Measurements from ENCODE around the gene ZXDC.

The ZXDC gene

GRCh38 chr3:126456211-126456610, 19.5 kb downstream of the ZXDC start:
- Histone ChIP-seq H3K4me3 (ENCODE audit: insufficient read depth, low read depth, low read length, poor library complexity, severe bottlenecking) (no peak overlapping the region), H3K9me3 (ENCODE audit: control insufficient read depth, low read length) (no peaks in the 10 kb centered on the region), H3K27ac (ENCODE audit: insufficient read depth, low read length, poor library complexity, severe bottlenecking) (no peak overlapping the region), H3K4me1 (ENCODE audit: control insufficient read depth, insufficient read depth, low read length, poor library complexity, severe bottlenecking) (no peaks in the 10 kb centered on the region), H3K36me3 (ENCODE audit: control insufficient read depth, insufficient read depth, low read length) (peaks cover 70% of the 10 kb centered on the region), H3K27me3 (replicated peaks; ENCODE audit: control insufficient read depth, insufficient read depth, low read length, poor library complexity, severe bottlenecking) (no peaks in the 10 kb centered on the region)
- no peak for DNase-seq

- Histone ChIP-seq H3K4me3 (ENCODE audit: insufficient read depth, low read depth, low read length, poor library complexity, severe bottlenecking) (no peak overlapping the region), H3K27me3 (replicated peaks; ENCODE audit: control insufficient read depth, insufficient read depth, low read length, poor library complexity, severe bottlenecking) (no peaks in the 10 kb centered on the region), H3K4me1 (ENCODE audit: control insufficient read depth, insufficient read depth, low read length, poor library complexity, severe bottlenecking) (no peaks in the 10 kb centered on the region), H3K36me3 (ENCODE audit: control insufficient read depth, insufficient read depth, low read length) (peaks cover 65% of the 10 kb centered on the region), H3K9me3 (ENCODE audit: control insufficient read depth, low read length) (no peaks in the 10 kb centered on the region), H3K27ac (ENCODE audit: insufficient read depth, low read length, poor library complexity, severe bottlenecking) (no peak overlapping the region)
- no peak for DNase-seq
These were observed 21.1 kb downstream of the ZXDC start for GRCh38 chr3:126454437-126455198.

- Histone ChIP-seq H3K4me3 (ENCODE audit: insufficient read depth, low read depth, low read length, poor library complexity, severe bottlenecking) (no peak overlapping the region), H3K36me3 (ENCODE audit: control insufficient read depth, insufficient read depth, low read length) (peaks cover 59% of the 10 kb centered on the region), H3K27ac (ENCODE audit: insufficient read depth, low read length, poor library complexity, severe bottlenecking) (no peak overlapping the region), H3K9me3 (ENCODE audit: control insufficient read depth, low read length) (no peaks in the 10 kb centered on the region), H3K4me1 (ENCODE audit: control insufficient read depth, insufficient read depth, low read length, poor library complexity, severe bottlenecking) (no peaks in the 10 kb centered on the region), H3K27me3 (replicated peaks; ENCODE audit: control insufficient read depth, insufficient read depth, low read length, poor library complexity, severe bottlenecking) (no peaks in the 10 kb centered on the region)
- no peak for DNase-seq
These were observed 21.7 kb downstream of the ZXDC start for GRCh38 chr3:126454025-126454424.

- H3K4me1 ChIP-seq (ENCODE audit: control insufficient read depth, insufficient read depth, low read length, poor library complexity, severe bottlenecking), result no peaks in the 10 kb centered on the region
- DNase-seq, result no peak
- H3K27ac ChIP-seq (ENCODE audit: insufficient read depth, low read length, poor library complexity, severe bottlenecking), result no peak overlapping the region
- H3K36me3 ChIP-seq (ENCODE audit: control insufficient read depth, insufficient read depth, low read length), result peaks cover 52% of the 10 kb centered on the region
- no peaks in the 10 kb centered on the region for H3K27me3 ChIP-seq (replicated peaks; ENCODE audit: control insufficient read depth, insufficient read depth, low read length, poor library complexity, severe bottlenecking)
- H3K4me3 ChIP-seq (ENCODE audit: insufficient read depth, low read depth, low read length, poor library complexity, severe bottlenecking), result no peak overlapping the region
- no peaks in the 10 kb centered on the region for H3K9me3 ChIP-seq (ENCODE audit: control insufficient read depth, low read length)
These were observed 23.5 kb downstream of the ZXDC start for GRCh38 chr3:126452213-126452612.

- peaks cover 46% of the 10 kb centered on the region for H3K36me3 ChIP-seq (ENCODE audit: control insufficient read depth, insufficient read depth, low read length)
- H3K9me3 ChIP-seq (ENCODE audit: control insufficient read depth, low read length), result no peaks in the 10 kb centered on the region
- H3K4me3 ChIP-seq (ENCODE audit: insufficient read depth, low read depth, low read length, poor library complexity, severe bottlenecking), result no peak overlapping the region
- no peaks in the 10 kb centered on the region for H3K27me3 ChIP-seq (replicated peaks; ENCODE audit: control insufficient read depth, insufficient read depth, low read length, poor library complexity, severe bottlenecking)
- no peak overlapping the region for H3K27ac ChIP-seq (ENCODE audit: insufficient read depth, low read length, poor library complexity, severe bottlenecking)
- no peak for DNase-seq
- no peaks in the 10 kb centered on the region for H3K4me1 ChIP-seq (ENCODE audit: control insufficient read depth, insufficient read depth, low read length, poor library complexity, severe bottlenecking)
These were observed 24.2 kb downstream of the ZXDC start for GRCh38 chr3:126451511-126451910.

GRCh38 chr3:126450744-126451143, 24.9 kb downstream of the ZXDC start:
- H3K36me3 ChIP-seq (ENCODE audit: control insufficient read depth, insufficient read depth, low read length), result peaks cover 39% of the 10 kb centered on the region
- no peak overlapping the region for H3K4me3 ChIP-seq (ENCODE audit: insufficient read depth, low read depth, low read length, poor library complexity, severe bottlenecking)
- no peaks in the 10 kb centered on the region for H3K27me3 ChIP-seq (replicated peaks; ENCODE audit: control insufficient read depth, insufficient read depth, low read length, poor library complexity, severe bottlenecking)
- H3K9me3 ChIP-seq (ENCODE audit: control insufficient read depth, low read length), result no peaks in the 10 kb centered on the region
- no peak for DNase-seq
- no peak overlapping the region for H3K27ac ChIP-seq (ENCODE audit: insufficient read depth, low read length, poor library complexity, severe bottlenecking)
- H3K4me1 ChIP-seq (ENCODE audit: control insufficient read depth, insufficient read depth, low read length, poor library complexity, severe bottlenecking), result no peaks in the 10 kb centered on the region

GRCh38 chr3:126450219-126450618, 25.5 kb downstream of the ZXDC start:
- no peak overlapping the region for H3K4me3 ChIP-seq (ENCODE audit: insufficient read depth, low read depth, low read length, poor library complexity, severe bottlenecking)
- no peak for DNase-seq
- H3K9me3 ChIP-seq (ENCODE audit: control insufficient read depth, low read length), result no peaks in the 10 kb centered on the region
- no peak overlapping the region for H3K27ac ChIP-seq (ENCODE audit: insufficient read depth, low read length, poor library complexity, severe bottlenecking)
- H3K27me3 ChIP-seq (replicated peaks; ENCODE audit: control insufficient read depth, insufficient read depth, low read length, poor library complexity, severe bottlenecking), result no peaks in the 10 kb centered on the region
- H3K4me1 ChIP-seq (ENCODE audit: control insufficient read depth, insufficient read depth, low read length, poor library complexity, severe bottlenecking), result no peaks in the 10 kb centered on the region
- peaks cover 39% of the 10 kb centered on the region for H3K36me3 ChIP-seq (ENCODE audit: control insufficient read depth, insufficient read depth, low read length)

- no peak overlapping the region for H3K27ac ChIP-seq (ENCODE audit: insufficient read depth, low read length, poor library complexity, severe bottlenecking)
- peaks cover 35% of the 10 kb centered on the region for H3K36me3 ChIP-seq (ENCODE audit: control insufficient read depth, insufficient read depth, low read length)
- DNase-seq, result no peak
- no peak overlapping the region for H3K4me3 ChIP-seq (ENCODE audit: insufficient read depth, low read depth, low read length, poor library complexity, severe bottlenecking)
- H3K27me3 ChIP-seq (replicated peaks; ENCODE audit: control insufficient read depth, insufficient read depth, low read length, poor library complexity, severe bottlenecking), result no peaks in the 10 kb centered on the region
- no peaks in the 10 kb centered on the region for H3K4me1 ChIP-seq (ENCODE audit: control insufficient read depth, insufficient read depth, low read length, poor library complexity, severe bottlenecking)
- H3K9me3 ChIP-seq (ENCODE audit: control insufficient read depth, low read length), result no peaks in the 10 kb centered on the region
These were observed 26.1 kb downstream of the ZXDC start for GRCh38 chr3:126449621-126450051.

- Histone ChIP-seq H3K36me3 (ENCODE audit: control insufficient read depth, insufficient read depth, low read length) (peaks cover 31% of the 10 kb centered on the region), H3K27me3 (replicated peaks; ENCODE audit: control insufficient read depth, insufficient read depth, low read length, poor library complexity, severe bottlenecking) (no peaks in the 10 kb centered on the region), H3K4me1 (ENCODE audit: control insufficient read depth, insufficient read depth, low read length, poor library complexity, severe bottlenecking) (no peaks in the 10 kb centered on the region), H3K9me3 (ENCODE audit: control insufficient read depth, low read length) (no peaks in the 10 kb centered on the region), H3K4me3 (ENCODE audit: insufficient read depth, low read depth, low read length, poor library complexity, severe bottlenecking) (no peak overlapping the region), H3K27ac (ENCODE audit: insufficient read depth, low read length, poor library complexity, severe bottlenecking) (no peak overlapping the region)
- no peak for DNase-seq
These were observed 26.9 kb downstream of the ZXDC start for GRCh38 chr3:126448893-126449180.

- DNase-seq, result no peak
- Histone ChIP-seq H3K36me3 (ENCODE audit: control insufficient read depth, insufficient read depth, low read length) (peaks cover 27% of the 10 kb centered on the region), H3K4me1 (ENCODE audit: control insufficient read depth, insufficient read depth, low read length, poor library complexity, severe bottlenecking) (no peaks in the 10 kb centered on the region), H3K27ac (ENCODE audit: insufficient read depth, low read length, poor library complexity, severe bottlenecking) (no peak overlapping the region), H3K9me3 (ENCODE audit: control insufficient read depth, low read length) (no peaks in the 10 kb centered on the region), H3K4me3 (ENCODE audit: insufficient read depth, low read depth, low read length, poor library complexity, severe bottlenecking) (no peak overlapping the region), H3K27me3 (replicated peaks; ENCODE audit: control insufficient read depth, insufficient read depth, low read length, poor library complexity, severe bottlenecking) (no peaks in the 10 kb centered on the region)
These were observed 27.4 kb downstream of the ZXDC start for GRCh38 chr3:126448136-126448892.

Measured in effector memory CD4-positive, alpha-beta T cell (primary cell).